Panc1 (cell line): Measurements from ENCODE around the gene TUBB4B. TPM values are rescaled to one million over a fixed set of nuclear protein-coding genes. Genes with fewer than 3 reads are reported as not detected.

Experiments
- ATAC-seq: fragments of 200-7000 bp; cut with Tn5 transposase; 2 replicates; pipeline ENCODE4 v1.9.1; 2020; ENCODE audit warnings: mild to moderate bottlenecking, moderate library complexity
- BruUV-seq: library from RNA; stranded (reverse); fragments of 400-500 nt; replicated peaks from 2 replicates; lab custom pipeline; 2021; lab: Mats Ljungman, UMichigan
- CTCF ChIA-PET: fragments of 300-600 bp; sonication (Branson Sonifier 250); formaldehyde crosslinking; loops from one replicate; lab custom pipeline; 2022; ENCODE audit warnings: antibody characterized with exemption; lab: Charles Lee
- POLR2A ChIA-PET: fragments of 300-600 bp; sonication (Branson Sonifier 250); formaldehyde crosslinking; loops from one replicate; lab custom pipeline; 2022; ENCODE audit warnings: antibody characterized with exemption; lab: Charles Lee
- DNase-seq: peaks from one replicate; pipeline ENCODE4 v3.0.0-alpha.2; 2010; ENCODE audit warnings: low read depth, low spot score
- H3K27ac ChIP-seq: 2 replicates; pipeline ENCODE4 v1.5.1; 2011; ENCODE audit warnings: mild to moderate bottlenecking, low read length, inconsistent platforms
- H3K27me3 ChIP-seq: fragments of 200-500 bp; sonication (Bioruptor generic); 2 replicates; pipeline ENCODE4 v1.6.0; 2014; ENCODE audit warnings: low read length, inconsistent platforms; ENCODE audit not compliant: control insufficient read depth, insufficient read depth
- H3K36me3 ChIP-seq: fragments of 200-500 bp; sonication (Bioruptor generic); 2 replicates; pipeline ENCODE4 v1.5.1; 2014; ENCODE audit warnings: inconsistent platforms, mild to moderate bottlenecking, low read length, moderate library complexity; ENCODE audit not compliant: control insufficient read depth, insufficient read depth
- H3K4me1 ChIP-seq: 2 replicates; pipeline ENCODE4 v1.5.1; 2011; ENCODE audit warnings: inconsistent platforms, mild to moderate bottlenecking, low read length, moderate library complexity; ENCODE audit not compliant: control insufficient read depth, insufficient read depth
- H3K4me3 ChIP-seq, 2 experiments: 2 replicates each; pipeline ENCODE4 v1.5.1; 2011 to 2012; ENCODE audit warnings: low read depth in 2 of 2, low read length in 2 of 2, mild to moderate bottlenecking in 2 of 2, inconsistent platforms in 1 of 2, moderate library complexity in 1 of 2
- H3K9me3 ChIP-seq: fragments of 200-500 bp; sonication (Bioruptor generic); 2 replicates; pipeline ENCODE4 v1.5.1; 2014; ENCODE audit warnings: low read depth, mild to moderate bottlenecking, inconsistent platforms, low read length, moderate library complexity; ENCODE audit not compliant: control insufficient read depth, insufficient read depth
- CTCF ChIP-seq: fragments of 450-650 bp; IDR thresholded peaks from 2 replicates; pipeline ENCODE4 v1.5.1; 2017; ENCODE audit warnings: mild to moderate bottlenecking
- POLR2AphosphoS5 ChIP-seq: IDR thresholded peaks from 2 replicates; pipeline ENCODE4 v1.6.1; 2012; ENCODE audit warnings: mild to moderate bottlenecking, low read depth, low read length, moderate library complexity
- REST ChIP-seq, 2 experiments: IDR thresholded peaks; 2 replicates each; pipeline ENCODE4 v1.6.1; 2011 to 2012; ENCODE audit warnings: low read depth in 2 of 2, control low read depth in 1 of 2, low read length in 1 of 2, mild to moderate bottlenecking in 1 of 2, moderate library complexity in 1 of 2; ENCODE audit not compliant: insufficient read depth in 1 of 2
- SIN3A ChIP-seq: IDR thresholded peaks from 2 replicates; pipeline ENCODE4 v1.6.1; 2012; ENCODE audit warnings: low read depth, mild to moderate bottlenecking, low read length, moderate library complexity, borderline replicate concordance; ENCODE audit not compliant: insufficient read depth
- TCF7L2 ChIP-seq: IDR thresholded peaks from 2 replicates; pipeline ENCODE4 v1.6.1; 2011; ENCODE audit warnings: mild to moderate bottlenecking, low read depth, low read length, inconsistent platforms
- in situ Hi-C: cut with HindIII; loops from 2 replicates; pipeline ENCODE4 v1.10.0; 2016; ENCODE audit warnings: low sequenced_read_pairs, low pct_unique_long_range_greater_than_20kb
- intact Hi-C: fragments of 100-400 bp; cut with micrococcal nuclease; formaldehyde crosslinking; loops from one replicate; pipeline ENCODE4 v1.10.0; 2022; ENCODE audit not compliant: unreplicated experiment
- total RNA-seq: library from RNA; stranded (reverse); gene quantifications from one replicate; pipeline ENCODE4 v1.2.1, GENCODE V29; 2021; ENCODE audit not compliant: unreplicated experiment

Gene TUBB4B
- total RNA-seq, 1 experiment from 2014 or later: 265 TPM

- H3K9me3 ChIP-seq: no peaks in the 10 kb centered on the region
- no TSS peak for BruUV-seq
- no peaks in the 10 kb centered on the region for H3K27me3 ChIP-seq
- in situ Hi-C loops (no loop called here), intact Hi-C loops (no loop called here)
- TF ChIP-seq POLR2AphosphoS5 (no peak), TCF7L2 (no peak), CTCF (no peak)
- H3K36me3 ChIP-seq: no peaks in the 10 kb centered on the region
- ChIA-PET CTCF (no interaction called here), POLR2A (no interaction called here)
- H3K27ac ChIP-seq: no peak overlapping the region
- no peak for DNase-seq
- H3K4me1 ChIP-seq: peaks cover 16% of the 10 kb centered on the region
- H3K4me3 ChIP-seq: no peak overlapping the region
- ATAC-seq: no peak
Measured at GRCh38 chr9:137247916-137248175, 6.8 kb downstream of the TUBB4B start.

GRCh38 chr9:137250329-137251193 lies 9.5 kb downstream of the TUBB4B start:
- CTCF ChIA-PET: interaction anchor here (1.0 kb wide), 1 partner anchor 14 kb away, joined by 3 read pairs; no protein-coding TSS in a partner anchor
- peaks cover 11% of the 10 kb centered on the region for H3K4me1 ChIP-seq
- DNase-seq (no peak), ATAC-seq (no peak)
- intact Hi-C loops: no loop called here
- POLR2A ChIA-PET: no interaction called here
- no peaks in the 10 kb centered on the region for H3K27me3 ChIP-seq
- no peaks in the 10 kb centered on the region for H3K9me3 ChIP-seq
- no TSS peak for BruUV-seq
- no peak overlapping the region for H3K27ac ChIP-seq
- in situ Hi-C loops: no loop called here
- no peaks in the 10 kb centered on the region; the same call in 1 of the 2 replicates for H3K36me3 ChIP-seq
- TF ChIP-seq TCF7L2 (no peak), REST (IDR thresholded peaks at IDR 0.05; ENCODE audit: insufficient read depth in 1 of 2, low read depth in 2 of 2, low read length in 1 of 2) (no peak), CTCF (no peak), SIN3A (no peak), POLR2AphosphoS5 (no peak)
- H3K4me3 ChIP-seq: no peak overlapping the region
